Adipose tissue (tissue), 3 donors: ENCODE measurements around the gene DENND4B. TPM values are rescaled to one million over a fixed set of nuclear protein-coding genes. Genes with fewer than 3 reads are reported as not detected.
"Not testable (repeated sequence)": the region's sequence is repeated elsewhere in the genome, so short reads cannot be mapped to it uniquely, and the experiment has no call there.

ENCODE experiments used
- H3K27ac ChIP-seq: one replicate; pipeline ENCODE4 v1.5.1; 2013; ENCODE audit warnings: low read depth, low read length
- WGBS, 3 donors: extraction: QIAGEN DNeasy Blood & Tissue Kit; methylation state at CpG; one replicate each; pipeline ENCODE4 v1.1.7; 2013; 5-methylcytosine and 5-hydroxymethylcytosine counted together
- polyA plus RNA-seq, 3 donors: library from polyadenylated mRNA; stranded (reverse); fragments of 200-250 nt; gene quantifications; one replicate each; pipeline ENCODE4 v1.2.3, GENCODE V29; 2013
- donor health status: healthy with polysubstance abuse.
- donor health status: Bipolar disorder and iron deficiency.
- donor health status: healthy.

DENND4B gene
- polyA plus RNA-seq, 3 donors: 17.2 to 40.2 (median 37.1) TPM

GRCh38 chr1:153912349-153912748 lies 34.2 kb downstream of the DENND4B start:
- no peak overlapping the region for H3K27ac ChIP-seq
- 39 to 77% (median 69%) methylated on average over 2 of the region's 2 CpGs for WGBS, 3 donors

GRCh38 chr1:153910560-153910959 lies 36.0 kb downstream of the DENND4B start:
- H3K27ac ChIP-seq: not testable (repeated sequence)
- 88 to 90% (median 89%) methylated on average over 6 of the region's 6 CpGs for WGBS, 3 donors

GRCh38 chr1:153908071-153908470 lies 38.4 kb downstream of the DENND4B start:
- WGBS, 3 donors: 94 to 98% (median 97%) methylated on average over 6 of the region's 6 CpGs
- no peak overlapping the region for H3K27ac ChIP-seq

GRCh38 chr1:153907134-153907533 lies 39.4 kb downstream of the DENND4B start:
- WGBS, 3 donors: 91 to 96% (median 91%) methylated on average over 6 of the region's 6 CpGs
- no peak overlapping the region for H3K27ac ChIP-seq

- no peak overlapping the region for H3K27ac ChIP-seq
- whole genome bisulfite sequencing, 3 donors: 96 to 100% (median 97%) methylated on average over 1 of the region's 1 CpG
These were observed 40.1 kb downstream of the DENND4B start for GRCh38 chr1:153906396-153906795.

GRCh38 chr1:153905908-153906307 lies 40.6 kb downstream of the DENND4B start:
- H3K27ac ChIP-seq: not testable (repeated sequence)
- WGBS, 3 donors: 94 to 98% (median 95%) methylated on average over 8 of the region's 8 CpGs

GRCh38 chr1:153903841-153904455 lies 42.6 kb downstream of the DENND4B start:
- H3K27ac ChIP-seq: no peak overlapping the region
- WGBS, 3 donors: 76 to 91% (median 82%) methylated on average over 14 of the region's 14 CpGs

- H3K27ac ChIP-seq: no peak overlapping the region
- 88 to 97% (median 97%) methylated on average over 6 of the region's 6 CpGs for WGBS, 3 donors
These were observed 47.0 kb downstream of the DENND4B start for GRCh38 chr1:153899509-153899908.

GRCh38 chr1:153895866-153896265 lies 50.7 kb downstream of the DENND4B start:
- WGBS, 3 donors: 33 to 82% (median 73%) methylated on average over 1 of the region's 1 CpG
- H3K27ac ChIP-seq: not testable (repeated sequence)

GRCh38 chr1:153891042-153891441 lies 55.5 kb downstream of the DENND4B start:
- 94 to 100% (median 96%) methylated on average over 7 of the region's 7 CpGs for WGBS, 3 donors
- H3K27ac ChIP-seq: not testable (repeated sequence)

- H3K27ac ChIP-seq: no peak overlapping the region
- WGBS, 3 donors: 10 to 22% (median 10%) methylated on average over 3 of the region's 3 CpGs
These were observed 58.0 kb downstream of the DENND4B start for GRCh38 chr1:153888533-153888932.

- H3K27ac ChIP-seq: no peak overlapping the region
- WGBS, 3 donors: 75 to 89% (median 81%) methylated on average over 3 of the region's 3 CpGs
These were observed 60.4 kb downstream of the DENND4B start for GRCh38 chr1:153886127-153886526.

- H3K27ac ChIP-seq: no peak overlapping the region
- 88 to 96% (median 96%) methylated on average over 4 of the region's 4 CpGs for WGBS, 3 donors
These were observed 63.3 kb downstream of the DENND4B start for GRCh38 chr1:153883223-153883622.

- 70 to 85% (median 75%) methylated on average over 3 of the region's 3 CpGs for WGBS, 3 donors
- H3K27ac ChIP-seq: no peak overlapping the region
These were observed 64.1 kb downstream of the DENND4B start for GRCh38 chr1:153882296-153882912.

GRCh38 chr1:153881751-153882150 lies 64.8 kb downstream of the DENND4B start:
- WGBS, 3 donors: 18 to 40% (median 26%) methylated on average over 9 of the region's 9 CpGs
- no peak overlapping the region for H3K27ac ChIP-seq

- 1 to 7% (median 5%) methylated on average over 5 of the region's 5 CpGs for WGBS, 3 donors
- peak overlapping the region; percentile 42 for H3K27ac ChIP-seq
These were observed 65.6 kb downstream of the DENND4B start for GRCh38 chr1:153880962-153881361.

- 93 to 94% (median 93%) methylated on average over 9 of the region's 9 CpGs for WGBS, 3 donors
- H3K27ac ChIP-seq: no peak overlapping the region
These were observed 66.5 kb downstream of the DENND4B start for GRCh38 chr1:153880024-153880423.
